HCT116 (cell line): ENCODE data around the gene MPIG6B. TPM values are rescaled to one million over a fixed set of nuclear protein-coding genes. Genes with fewer than 3 reads are reported as not detected.

Experiments used
- ATAC-seq: fragments of 200-7000 bp; cut with Tn5 transposase; 2 replicates; pipeline ENCODE4 v1.9.1; 2020; ENCODE audit warnings: mild to moderate bottlenecking, moderate library complexity
- BruUV-seq: library from RNA; stranded (reverse); fragments of 400-500 nt; replicated peaks from 2 replicates; lab custom pipeline; 2021; lab: Mats Ljungman, UMichigan
- CTCF ChIA-PET: fragments of 300-600 bp; sonication (Branson Sonifier 250); formaldehyde crosslinking; loops from one replicate; lab custom pipeline; 2021; ENCODE audit warnings: antibody characterized with exemption; lab: Charles Lee
- POLR2A ChIA-PET: fragments of 300-600, 350-600 bp; sonication (Branson Sonifier 250); formaldehyde crosslinking; loops from one replicate; lab custom pipeline; 2021; ENCODE audit warnings: antibody characterized with exemption; lab: Charles Lee
- RAD21 ChIA-PET, 2 experiments: fragments of 300-600 bp; sonication (Branson Sonifier 250); formaldehyde crosslinking; loops; one replicate each; lab custom pipeline; 2023; ENCODE audit warnings: low total read pairs in 2 of 2; ENCODE audit not compliant: uncharacterized antibody in 2 of 2, unreplicated experiment in 2 of 2, low non-redundant PET in 1 of 2; lab: Charles Lee
- DNase-seq: peaks from one replicate; pipeline ENCODE4 v3.0.0-alpha.2; 2010; ENCODE audit warnings: low read depth, low spot score
- H2AFZ ChIP-seq: fragments of 200-600 bp; shearing (Covaris generic), sonication (generic); 2 replicates; pipeline ENCODE4 v1.6.1; 2017; ENCODE audit warnings: low read depth, mixed run types, mixed read lengths, antibody characterized with exemption, low read length; ENCODE audit not compliant: poor library complexity, severe bottlenecking
- H3K27ac ChIP-seq: 2 replicates; pipeline ENCODE4 v1.5.1; 2012; ENCODE audit warnings: low read depth, low read length
- H3K27me3 ChIP-seq: fragments of 200-600 bp; sonication (generic); 2 replicates; pipeline ENCODE4 v1.6.1; 2016; ENCODE audit warnings: mixed run types, low read length, mixed read lengths; ENCODE audit not compliant: insufficient read depth
- H3K36me3 ChIP-seq, 2 experiments: fragments of 200-500 bp in 1 of 2; fragments of 200-600 bp in 1 of 2; sonication (Bioruptor generic) in 1 of 2; sonication (generic) in 1 of 2; 2 replicates each; pipeline versions ENCODE4 v1.5.1 to v1.6.1; 2014 to 2016; ENCODE audit warnings: low read length in 2 of 2, inconsistent platforms in 1 of 2, mixed read lengths in 1 of 2, mixed run types in 1 of 2; ENCODE audit not compliant: insufficient read depth in 2 of 2, control insufficient read depth in 1 of 2
- H3K4me1 ChIP-seq, 2 experiments: fragments of 200-600 bp in 1 of 2; sonication (generic) in 1 of 2; 2 replicates each; pipeline versions ENCODE4 v1.5.1 to v1.6.1; 2012 to 2017; ENCODE audit warnings: low read length in 2 of 2, inconsistent platforms in 1 of 2, mild to moderate bottlenecking in 1 of 2, mixed read lengths in 1 of 2, mixed run types in 1 of 2, moderate library complexity in 1 of 2; ENCODE audit not compliant: insufficient read depth in 2 of 2, control insufficient read depth in 1 of 2
- H3K4me2 ChIP-seq: fragments of 200-600 bp; sonication (generic); 2 replicates; pipeline ENCODE4 v1.6.1; 2017; ENCODE audit warnings: mixed run types, low read length, mixed read lengths
- H3K4me3 ChIP-seq, 2 experiments: fragments of 200-600 bp in 1 of 2; sonication (generic) in 1 of 2; replicated peaks in 1 of 2; 2 replicates each; pipeline ENCODE4 v1.5.1; 2011 to 2016; ENCODE audit warnings: low read length in 2 of 2, control low read depth in 1 of 2, low read depth in 1 of 2, mild to moderate bottlenecking in 1 of 2, mixed read lengths in 1 of 2, mixed run types in 1 of 2
- H3K79me2 ChIP-seq: fragments of 200-600 bp; sonication (generic); 2 replicates; pipeline ENCODE4 v1.6.1; 2017; ENCODE audit warnings: mild to moderate bottlenecking, mixed run types, low read length, moderate library complexity, mixed read lengths; ENCODE audit not compliant: insufficient read depth
- H3K9ac ChIP-seq: fragments of 200-600 bp; sonication (generic); 2 replicates; pipeline ENCODE4 v1.6.1; 2016; ENCODE audit warnings: low read length, mixed read lengths
- H3K9me2 ChIP-seq: fragments of 200-600 bp; sonication (generic), shearing (Covaris generic); 2 replicates; pipeline ENCODE4 v1.6.1; 2017; ENCODE audit warnings: mixed run types, mild to moderate bottlenecking, moderate library complexity; ENCODE audit not compliant: insufficient read depth
- H3K9me3 ChIP-seq, 2 experiments: fragments of 200-500 bp in 1 of 2; fragments of 200-600 bp in 1 of 2; sonication (Bioruptor generic) in 1 of 2; sonication (generic) in 1 of 2; 2 replicates each; pipeline ENCODE4 v1.6.1; 2014 to 2017; ENCODE audit warnings: low read length in 2 of 2, mixed read lengths in 2 of 2, inconsistent platforms in 1 of 2, low read depth in 1 of 2, mild to moderate bottlenecking in 1 of 2, mixed run types in 1 of 2, moderate library complexity in 1 of 2; ENCODE audit not compliant: control insufficient read depth in 1 of 2, insufficient read depth in 1 of 2
- H4K20me1 ChIP-seq: fragments of 200-600 bp; sonication (generic), shearing (Covaris generic); 2 replicates; pipeline ENCODE4 v1.6.1; 2017; ENCODE audit warnings: mixed run types, mild to moderate bottlenecking, moderate library complexity; ENCODE audit not compliant: insufficient read depth
- ATF3 ChIP-seq: IDR thresholded peaks from 2 replicates; pipeline ENCODE4 v1.6.1; 2012
- EZH2 ChIP-seq: fragments of 200-600 bp; sonication (generic); IDR thresholded peaks from 2 replicates; pipeline ENCODE4 v1.6.1; 2017; ENCODE audit warnings: antibody characterized with exemption, mixed run types
- EZH2phosphoT487 ChIP-seq: fragments of 200-600 bp; IDR thresholded peaks from 2 replicates; pipeline ENCODE4 v1.6.1; 2018; ENCODE audit warnings: antibody characterized with exemption, borderline replicate concordance
- FOSL1 ChIP-seq: IDR thresholded peaks from 2 replicates; pipeline ENCODE4 v1.6.1; 2012; ENCODE audit warnings: low read depth
- POLR2A ChIP-seq: IDR thresholded peaks from 2 replicates; pipeline ENCODE4 v1.7.0; 2011; ENCODE audit warnings: borderline replicate concordance; ENCODE audit not compliant: insufficient read depth, insufficient read length; ENCODE audit errors: extremely low read depth
- POLR2AphosphoS5 ChIP-seq: IDR thresholded peaks from 2 replicates; pipeline ENCODE4 v1.6.1; 2011; ENCODE audit warnings: mild to moderate bottlenecking, low read depth, low read length, moderate library complexity
- REST ChIP-seq: IDR thresholded peaks from 2 replicates; pipeline ENCODE4 v1.6.1; 2012; ENCODE audit warnings: low read depth
- SRF ChIP-seq: IDR thresholded peaks from 2 replicates; pipeline ENCODE4 v1.6.1; 2012; ENCODE audit warnings: low read depth
- YY1 ChIP-seq: IDR thresholded peaks from 2 replicates; pipeline ENCODE4 v1.6.1; 2011; ENCODE audit warnings: low read length, low read depth, moderate library complexity, mild to moderate bottlenecking; ENCODE audit not compliant: insufficient replicate concordance; ENCODE audit errors: extremely low read depth
- ZBTB33 ChIP-seq: IDR thresholded peaks from 2 replicates; pipeline ENCODE4 v1.6.1; 2011; ENCODE audit warnings: mild to moderate bottlenecking, low read length, moderate library complexity; ENCODE audit not compliant: insufficient replicate concordance; ENCODE audit errors: extremely low read depth
- intact Hi-C: fragments of 100-400 bp; cut with micrococcal nuclease; formaldehyde crosslinking; loops from 2 replicates; pipeline ENCODE4 v1.10.0; 2022
- total RNA-seq: library from RNA; stranded (reverse); gene quantifications from one replicate; pipeline ENCODE4 v1.2.1, GENCODE V29; 2021; ENCODE audit not compliant: unreplicated experiment

Gene MPIG6B
- total RNA-seq, 1 experiment from 2014 or later = 0.42 TPM

- no peak overlapping the region for H3K4me3 ChIP-seq
- ChIA-PET RAD21 (no interaction called here), POLR2A (interaction anchor here (0.5 to 1.4 kb wide), 3 partner anchors 12 to 144 kb away, joined by 3 to 5 read pairs (median 3); partner anchors contain the start of genes ABHD16A, HSPA1B and NFKBIL1), CTCF (interaction anchor here (0.7 to 1.1 kb wide), 2 partner anchors 39 to 172 kb away, joined by 3 read pairs; partner anchors contain the start of gene NEU1)
- peak overlapping the region; percentile 30; the same call in 1 of the 2 replicates for H3K9ac ChIP-seq
- no peaks in the 10 kb centered on the region for H3K9me3 ChIP-seq
- 0 out of 2 replicates have a peak overlapping the region, but pooled peaks have one; percentile 23 for H3K27ac ChIP-seq
- peaks cover 13 to 25% of the 10 kb centered on the region in 2 experiments; a peak in 2 of 4 replicates for H3K36me3 ChIP-seq
- H2AFZ ChIP-seq = no peak overlapping the region
- H3K9me2 ChIP-seq = no peaks in the 10 kb centered on the region
- no peak for DNase-seq
- H3K27me3 ChIP-seq = no peaks in the 10 kb centered on the region
- intact Hi-C loops = no loop called here
- H4K20me1 ChIP-seq = no peaks in the 10 kb centered on the region
- peaks cover 11 to 16% of the 10 kb centered on the region in 2 experiments for H3K4me1 ChIP-seq
- H3K79me2 ChIP-seq = no peaks in the 10 kb centered on the region
- no peak for ATAC-seq
- TF ChIP-seq POLR2AphosphoS5 (no peak), EZH2phosphoT487 (no peak), EZH2 (no peak), ATF3 (no peak), YY1 (no peak), REST (no peak), SRF (no peak), FOSL1 (no peak), ZBTB33 (no peak), POLR2A (no peak)
- peak overlapping the region; percentile 47 for H3K4me2 ChIP-seq
- BruUV-seq = no TSS peak
Observed at GRCh38 chr6:31691078-31691463, 32.1 kb upstream of the MPIG6B start.
